Loucy (cell line): Measurements from ENCODE around the gene TRAF2.

Experiments
- H2AFZ ChIP-seq: fragments of 200-600 bp; sonication (generic); 2 replicates; pipeline ENCODE4 v1.6.0; 2016; ENCODE audit warnings: antibody characterized with exemption, mild to moderate bottlenecking, low read length, moderate library complexity
- H3F3A ChIP-seq: fragments of 200-600 bp; 2 replicates; pipeline ENCODE4 v1.6.0; 2016; ENCODE audit warnings: antibody characterized with exemption, low read depth, mild to moderate bottlenecking
- H3K27me3 ChIP-seq: fragments of 200-600 bp; sonication (generic); 2 replicates; pipeline ENCODE4 v1.6.1; 2014; ENCODE audit warnings: low read length, mild to moderate bottlenecking; ENCODE audit not compliant: insufficient read depth, poor library complexity, severe bottlenecking
- H3K36me3 ChIP-seq: fragments of 200-600 bp; sonication (generic); 2 replicates; pipeline ENCODE4 v1.6.1; 2016; ENCODE audit warnings: low read length; ENCODE audit not compliant: insufficient read depth
- H3K4me1 ChIP-seq: fragments of 200-600 bp; sonication (generic); 2 replicates; pipeline ENCODE4 v1.5.1; 2014; ENCODE audit warnings: low read length, mild to moderate bottlenecking; ENCODE audit not compliant: insufficient read depth, poor library complexity, severe bottlenecking
- H3K4me2 ChIP-seq: fragments of 200-600 bp; sonication (generic); 2 replicates; pipeline ENCODE4 v1.6.0; 2014; ENCODE audit warnings: antibody characterized with exemption, low read length, low read depth, mild to moderate bottlenecking; ENCODE audit not compliant: poor library complexity, severe bottlenecking
- H3K4me3 ChIP-seq: fragments of 200-600 bp; sonication (generic); 2 replicates; pipeline ENCODE4 v1.5.1; 2014; ENCODE audit warnings: low read length, mild to moderate bottlenecking, mixed read lengths; ENCODE audit not compliant: poor library complexity, severe bottlenecking
- H3K79me2 ChIP-seq: fragments of 200-600 bp; sonication (generic); 2 replicates; pipeline ENCODE4 v1.6.1; 2014; ENCODE audit warnings: low read length; ENCODE audit not compliant: insufficient read depth
- H3K9ac ChIP-seq: fragments of 200-600 bp; sonication (generic); 2 replicates; pipeline ENCODE4 v1.6.0; 2014; ENCODE audit warnings: mild to moderate bottlenecking, low read depth, low read length, moderate library complexity; ENCODE audit not compliant: poor library complexity, severe bottlenecking
- H3K9me2 ChIP-seq: fragments of 200-600 bp; sonication (generic); replicated peaks from 2 replicates; pipeline ENCODE4 v1.6.1; 2016; ENCODE audit warnings: low read depth, low read length, mixed read lengths
- H3K9me3 ChIP-seq: fragments of 200-600 bp; sonication (generic); 2 replicates; pipeline ENCODE4 v1.6.1; 2014; ENCODE audit warnings: mild to moderate bottlenecking, antibody characterized with exemption, low read length, low read depth; ENCODE audit not compliant: insufficient read depth
- H4K20me1 ChIP-seq: fragments of 200-600 bp; sonication (generic); 2 replicates; pipeline ENCODE4 v1.6.0; 2014; ENCODE audit warnings: antibody characterized with exemption, low read length, mild to moderate bottlenecking; ENCODE audit not compliant: insufficient read depth, poor library complexity, severe bottlenecking
- EZH2phosphoT487 ChIP-seq: fragments of 200-600 bp; IDR thresholded peaks from 2 replicates; pipeline ENCODE4 v1.6.1; 2018; ENCODE audit warnings: antibody characterized with exemption, mild to moderate bottlenecking, moderate library complexity, borderline replicate concordance
- TF ChIP-seq, protein P1 (sequence below): fragments of 200-600 bp; sonication (generic); conservative IDR thresholded peaks from 2 replicates; pipeline ENCODE4 v1.5.1; 2014; ENCODE audit warnings: mild to moderate bottlenecking, antibody characterized with exemption, low read length

TRAF2 gene

DNA sequence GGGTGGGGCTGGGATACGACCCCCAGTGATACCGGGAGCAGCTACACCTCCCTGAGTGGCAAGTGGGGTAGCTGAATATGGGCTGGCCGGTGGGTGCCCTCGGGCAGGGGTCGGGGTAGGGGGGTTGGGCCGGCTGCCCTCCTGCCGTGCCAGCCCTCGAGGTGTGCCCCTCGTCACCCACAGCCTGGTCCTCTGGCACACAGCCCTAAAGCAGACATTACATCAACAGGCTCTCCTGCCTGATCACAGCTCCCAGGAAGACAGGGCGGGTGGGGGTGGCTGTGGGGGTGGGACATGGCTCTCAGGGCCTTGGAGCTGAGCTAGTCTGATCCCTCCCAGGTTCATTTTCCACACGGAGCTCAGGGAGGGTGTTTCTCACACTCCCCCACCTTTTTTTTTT is 35.0 kb downstream of the TRAF2 start:
- Histone ChIP-seq H3K27me3 (no peaks in the 10 kb centered on the region), H3K36me3 (peaks cover 77% of the 10 kb centered on the region; the same call in 1 of the 2 replicates), H4K20me1 (no peaks in the 10 kb centered on the region), H3K79me2 (no peaks in the 10 kb centered on the region), H2AFZ (no peak overlapping the region), H3K9ac (no peak overlapping the region), H3F3A (no peaks in the 10 kb centered on the region), H3K4me1 (no peaks in the 10 kb centered on the region), H3K4me3 (no peak overlapping the region), H3K9me3 (no peaks in the 10 kb centered on the region), H3K4me2 (no peak overlapping the region), H3K9me2 (no peaks in the 10 kb centered on the region)
- TF ChIP-seq, protein P1, sequence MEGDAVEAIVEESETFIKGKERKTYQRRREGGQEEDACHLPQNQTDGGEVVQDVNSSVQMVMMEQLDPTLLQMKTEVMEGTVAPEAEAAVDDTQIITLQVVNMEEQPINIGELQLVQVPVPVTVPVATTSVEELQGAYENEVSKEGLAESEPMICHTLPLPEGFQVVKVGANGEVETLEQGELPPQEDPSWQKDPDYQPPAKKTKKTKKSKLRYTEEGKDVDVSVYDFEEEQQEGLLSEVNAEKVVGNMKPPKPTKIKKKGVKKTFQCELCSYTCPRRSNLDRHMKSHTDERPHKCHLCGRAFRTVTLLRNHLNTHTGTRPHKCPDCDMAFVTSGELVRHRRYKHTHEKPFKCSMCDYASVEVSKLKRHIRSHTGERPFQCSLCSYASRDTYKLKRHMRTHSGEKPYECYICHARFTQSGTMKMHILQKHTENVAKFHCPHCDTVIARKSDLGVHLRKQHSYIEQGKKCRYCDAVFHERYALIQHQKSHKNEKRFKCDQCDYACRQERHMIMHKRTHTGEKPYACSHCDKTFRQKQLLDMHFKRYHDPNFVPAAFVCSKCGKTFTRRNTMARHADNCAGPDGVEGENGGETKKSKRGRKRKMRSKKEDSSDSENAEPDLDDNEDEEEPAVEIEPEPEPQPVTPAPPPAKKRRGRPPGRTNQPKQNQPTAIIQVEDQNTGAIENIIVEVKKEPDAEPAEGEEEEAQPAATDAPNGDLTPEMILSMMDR = no peak
- TF ChIP-seq EZH2phosphoT487 = no peak

- Histone ChIP-seq H3K9me3 (no peaks in the 10 kb centered on the region), H3K27me3 (no peaks in the 10 kb centered on the region)
Measured at GRCh38 chr9:136921718-136922117, 35.4 kb downstream of the TRAF2 start.

GRCh38 chr9:136922540-136922939 is 36.2 kb downstream of the TRAF2 start:
- Histone ChIP-seq H3K9me2 (no peaks in the 10 kb centered on the region), H3K4me2 (no peak overlapping the region), H2AFZ (no peak overlapping the region), H3K27me3 (no peaks in the 10 kb centered on the region), H3K36me3 (peaks cover 72% of the 10 kb centered on the region; the same call in 1 of the 2 replicates), H3F3A (no peaks in the 10 kb centered on the region), H4K20me1 (no peaks in the 10 kb centered on the region), H3K9ac (no peak overlapping the region), H3K9me3 (no peaks in the 10 kb centered on the region), H3K4me3 (no peak overlapping the region), H3K4me1 (no peaks in the 10 kb centered on the region), H3K79me2 (no peaks in the 10 kb centered on the region)
- TF ChIP-seq EZH2phosphoT487 = no peak
- TF ChIP-seq, protein P1 = no peak

More at GRCh38 chr9:136921718-136922117, 35.4 kb downstream of the TRAF2 start:
- Histone ChIP-seq H3K79me2 (no peaks in the 10 kb centered on the region), H2AFZ (no peak overlapping the region), H3K4me2 (no peak overlapping the region), H3F3A (no peaks in the 10 kb centered on the region), H3K9ac (no peak overlapping the region), H3K9me2 (no peaks in the 10 kb centered on the region), H4K20me1 (no peaks in the 10 kb centered on the region), H3K4me3 (no peak overlapping the region), H3K36me3 (peaks cover 74% of the 10 kb centered on the region; the same call in 1 of the 2 replicates), H3K4me1 (no peaks in the 10 kb centered on the region)
- TF ChIP-seq EZH2phosphoT487 = no peak
- TF ChIP-seq, protein P1 = no peak
